HepG2 (cell line): ENCODE results near the gene BMP2. TPM values are rescaled to one million over a fixed set of nuclear protein-coding genes. Genes with fewer than 3 reads are reported as not detected.
A peak's percentile ranks its signal among the peaks of the same experiment; 100 is the strongest.

Experiments
- ATF7-NPFF ChIP-seq: sonication (generic); formaldehyde crosslinking; IDR thresholded peaks from 2 replicates; pipeline ENCODE4 v1.8.1; 2023; ENCODE audit warnings: mild to moderate bottlenecking, low read depth, missing genetic modification reagents, moderate library complexity
- CCDC6 ChIP-seq: sonication (generic); formaldehyde crosslinking; IDR thresholded peaks from 2 replicates; pipeline ENCODE4 v1.8.1; 2022; ENCODE audit warnings: mild to moderate bottlenecking, missing genetic modification reagents, moderate library complexity
- CEBPG ChIP-seq: IDR thresholded peaks from 2 replicates; pipeline ENCODE4 v1.6.1; 2016
- CENPX ChIP-seq: sonication (generic); formaldehyde crosslinking; IDR thresholded peaks from 2 replicates; pipeline ENCODE4 v1.9.0; 2021; ENCODE audit warnings: mild to moderate bottlenecking, missing genetic modification reagents, moderate library complexity
- CHD2 ChIP-seq: IDR thresholded peaks from 2 replicates; pipeline ENCODE4 v1.6.1; 2011; ENCODE audit warnings: low read depth, low read length, improper control_type of control experiment
- FOXO4 ChIP-seq: sonication (generic); formaldehyde crosslinking; conservative IDR thresholded peaks from 2 replicates; pipeline ENCODE4 v1.8.1; 2023; ENCODE audit warnings: missing genetic modification reagents
- HDAC6 ChIP-seq: fragments of 200-600 bp; sonication (generic); IDR thresholded peaks from 2 replicates; pipeline ENCODE4 v1.7.0; 2017; ENCODE audit warnings: mild to moderate bottlenecking, antibody characterized with exemption, low read length, low read depth
- HOXA3 ChIP-seq: sonication (generic); formaldehyde crosslinking; IDR thresholded peaks from 2 replicates; pipeline ENCODE4 v1.5.0; 2020; ENCODE audit warnings: missing genetic modification reagents
- ISX ChIP-seq: sonication (generic); formaldehyde crosslinking; conservative IDR thresholded peaks from 2 replicates; pipeline ENCODE4 v1.5.0; 2020; ENCODE audit warnings: missing genetic modification reagents
- LBX2 ChIP-seq: sonication (generic); formaldehyde crosslinking; IDR thresholded peaks from 2 replicates; pipeline ENCODE4 v1.5.0; 2020; ENCODE audit warnings: missing genetic modification reagents, mild to moderate bottlenecking, borderline replicate concordance
- MYPOP ChIP-seq: sonication (generic); formaldehyde crosslinking; IDR thresholded peaks from 2 replicates; pipeline ENCODE4 v1.8.1; 2023; ENCODE audit warnings: mild to moderate bottlenecking, moderate library complexity, missing genetic modification reagents
- NFIC ChIP-seq: IDR thresholded peaks from 2 replicates; pipeline ENCODE4 v1.6.1; 2012; ENCODE audit warnings: mild to moderate bottlenecking, low read length, inconsistent platforms
- RBM39 ChIP-seq: fragments of 200-400 bp; formaldehyde crosslinking; IDR thresholded peaks from one replicate; pipeline ENCODE4 v1.6.1; 2018; ENCODE audit warnings: antibody characterized with exemption, mild to moderate bottlenecking, low read depth, low read length; ENCODE audit not compliant: poor library complexity, severe bottlenecking
- SP140L ChIP-seq: sonication (generic); formaldehyde crosslinking; IDR thresholded peaks from 2 replicates; pipeline ENCODE4 v1.4.0; 2020; ENCODE audit warnings: missing genetic modification reagents, borderline replicate concordance
- SP2 ChIP-seq: sonication (generic); formaldehyde crosslinking; IDR thresholded peaks from 2 replicates; pipeline ENCODE4 v1.5.1; 2020; ENCODE audit warnings: mild to moderate bottlenecking, missing genetic modification reagents
- ZNF318 ChIP-seq: sonication (generic); formaldehyde crosslinking; IDR thresholded peaks from 2 replicates; pipeline ENCODE4 v1.4.0; 2020; ENCODE audit warnings: mild to moderate bottlenecking, missing genetic modification reagents
- ZNF615 ChIP-seq: sonication (generic); formaldehyde crosslinking; IDR thresholded peaks from 2 replicates; pipeline ENCODE4 v1.5.0; 2020; ENCODE audit warnings: mild to moderate bottlenecking, missing genetic modification reagents, borderline replicate concordance
- ZNF703 ChIP-seq: sonication (generic); formaldehyde crosslinking; IDR thresholded peaks from 2 replicates; pipeline ENCODE4 v1.5.1; 2020; ENCODE audit warnings: missing genetic modification reagents, mild to moderate bottlenecking, moderate library complexity, borderline replicate concordance
- polyA plus RNA-seq, 8 experiments: library from polyadenylated mRNA; depleted of rRNA in 3 of 8; stranded (reverse) in 7 of 8; unstranded in 1 of 8; fragments of >200 nt; fragmentation: Illumina TruSeq in 4 of 8; extraction: Trizol in 4 of 8; gene quantifications; 2 replicates each; pipeline versions ENCODE4 v1.2.1 to v1.2.3, GENCODE V29; 2011 to 2016; ENCODE audit warnings: low read depth in 4 of 8, missing spikeins in 1 of 8, mixed read lengths in 1 of 8; ENCODE audit not compliant: insufficient read depth in 1 of 8
- total RNA-seq, 5 experiments: library from RNA; depleted of rRNA; stranded (reverse); fragments of >200 nt; fragmentation: Illumina TruSeq; extraction: Trizol; gene quantifications; 2 replicates each; pipeline ENCODE4 v1.2.3, GENCODE V29; 2016; ENCODE audit warnings: low read depth in 1 of 5

BMP2 gene
- total and polyA plus RNA-seq, 2 of the 13 experiments (the other 11 are each of a cell fraction or from before 2014, with no cell fraction given) = 0.02 to 0.03 TPM

GRCh38 chr20:6768228-6769140 is 998 bp downstream of the BMP2 start (continued):
- TF ChIP-seq SP2 (CRISPR knock-in tag) (0 out of 2 replicates have a peak, but pooled peaks have one; percentile 27), SP140L (CRISPR knock-in tag) (no peak), RBM39 (peak; percentile 30), LBX2 (CRISPR knock-in tag) (no peak), CHD2 (no peak), ZNF318 (CRISPR knock-in tag) (no peak), ISX (CRISPR knock-in tag) (no peak), NFIC (no peak), ATF7-NPFF (0 out of 2 replicates have a peak, but pooled peaks have one; percentile 2), CENPX (CRISPR knock-in tag) (no peak), MYPOP (CRISPR knock-in tag) (peak; percentile 93; the same call in 1 of the 2 replicates), HOXA3 (no peak), HDAC6 (no peak), CEBPG (no peak), FOXO4 (no peak), ZNF703 (CRISPR knock-in tag) (0 out of 2 replicates have a peak, but pooled peaks have one; percentile 32), CCDC6 (CRISPR knock-in tag) (no peak), ZNF615 (CRISPR knock-in tag) (no peak)
